ENCODE measurements around the gene MTG2. TPM values are rescaled to one million over a fixed set of nuclear protein-coding genes. Genes with fewer than 3 reads are reported as not detected.

The MTG2 gene
- polyA plus RNA-seq, 1 of the 3 experiments (the other 2 are of a cell fraction): 42.9 TPM

DNA sequence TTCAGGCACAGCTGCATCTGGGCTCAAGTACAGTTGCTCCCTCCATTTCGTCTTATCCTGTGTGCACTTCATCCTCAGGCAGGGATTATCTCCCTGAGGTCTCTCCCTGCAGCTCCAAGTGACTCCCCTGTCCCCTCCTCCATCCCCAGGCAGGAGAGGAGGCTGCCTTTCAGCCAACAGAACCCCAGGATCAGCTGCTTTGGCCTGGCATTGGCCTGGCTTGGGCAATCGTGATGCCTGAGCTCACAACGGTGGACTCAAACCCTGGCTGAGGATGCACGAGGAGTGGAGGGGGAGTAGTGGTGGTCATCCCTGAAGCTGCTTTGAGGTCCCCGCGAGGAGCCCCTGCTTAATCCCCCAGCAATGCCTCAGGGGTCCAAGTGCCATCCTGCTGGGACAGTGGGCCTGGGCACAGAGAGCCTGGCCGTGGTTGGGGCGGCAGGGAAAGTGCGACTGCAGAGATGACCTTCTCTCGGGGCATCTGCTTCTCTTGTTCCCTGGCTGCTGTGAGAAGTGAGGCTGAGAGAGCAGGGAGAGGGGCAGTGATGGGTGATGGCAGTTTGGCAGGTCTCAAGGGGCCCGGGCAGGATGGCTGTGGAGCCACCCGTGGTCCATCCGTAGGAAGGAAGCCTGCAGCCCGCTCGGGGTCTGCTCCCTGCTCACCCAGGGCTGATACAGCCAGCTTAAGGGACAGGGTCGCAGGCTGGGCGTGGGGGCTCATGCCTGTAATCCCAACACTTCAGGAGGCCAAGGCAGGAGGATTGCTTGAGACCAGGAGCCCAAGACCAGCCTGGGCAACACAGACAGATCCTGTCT lies 43.2 kb downstream of the MTG2 start (continued):
- no peak for TF ChIP-seq USF1 (IDR thresholded peaks at IDR 0.05; ENCODE audit: borderline replicate concordance, low read depth)

GRCh38 chr20:62226707-62227590 lies 44.1 kb downstream of the MTG2 start:
- Histone ChIP-seq H3K9me2 (no peaks in the 10 kb centered on the region), H3K27me3 (ENCODE audit: insufficient read depth) (peaks cover 16% of the 10 kb centered on the region; the same call in 1 of the 2 replicates), H3K9ac (no peak overlapping the region), H3K9me3 (no peaks in the 10 kb centered on the region), H3K4me1 (ENCODE audit: control insufficient read depth in 1 of 2, insufficient read depth in 2 of 2, low read depth in 1 of 2, low read length in 1 of 2) (peaks cover 0 to 9% of the 10 kb centered on the region in 2 experiments; a peak in 1 of 4 replicates), H3F3A (replicated peaks; ENCODE audit: insufficient read depth) (peaks cover 7% of the 10 kb centered on the region), H3K79me2 (ENCODE audit: insufficient read depth) (no peaks in the 10 kb centered on the region), H3K4me2 (no peak overlapping the region), H3K4me3 (ENCODE audit: low read depth in 2 of 2, low read length in 1 of 2) (no peak overlapping the region), H4K20me1 (ENCODE audit: insufficient read depth) (no peaks in the 10 kb centered on the region), H3K36me3 (replicated peaks in 1 of 2; ENCODE audit: control insufficient read depth in 1 of 2, insufficient read depth in 2 of 2, low read length in 1 of 2) (no peaks in the 10 kb centered on the region), H3K27ac (ENCODE audit: low read depth in 2 of 2, low read length in 1 of 2) (no peak overlapping the region), H2AFZ (ENCODE audit: low read depth) (no peak overlapping the region)
- DNase-seq: no peak
- 59% methylated on average over 19 of the region's 24 CpGs for WGBS (ENCODE audit: low lambda C conversion rate)
- TF ChIP-seq NRF1 (IDR thresholded peaks at IDR 0.05; ENCODE audit: low read depth, low read length) (no peak), REST (IDR thresholded peaks at IDR 0.05; ENCODE audit: low read depth, low read length) (no peak), SMC3 (IDR thresholded peaks at IDR 0.05; ENCODE audit: low read depth, low read length) (no peak), GATA2 (CRISPR knock-in tag; IDR thresholded peaks at IDR 0.05) (no peak), RXRA (IDR thresholded peaks at IDR 0.05; ENCODE audit: borderline replicate concordance, low read depth) (no peak), TEAD4 (IDR thresholded peaks at IDR 0.05; ENCODE audit: borderline replicate concordance, insufficient read depth) (no peak), FOSL2 (IDR thresholded peaks at IDR 0.05; ENCODE audit: borderline replicate concordance, low read depth) (no peak), CHD2 (IDR thresholded peaks at IDR 0.05; ENCODE audit: low read length, partially characterized antibody) (no peak), TAF1 (IDR thresholded peaks at IDR 0.05; ENCODE audit: borderline replicate concordance, low read depth, low read length) (no peak), MAX (IDR thresholded peaks at IDR 0.05; ENCODE audit: low read depth) (no peak), RFX5 (IDR thresholded peaks at IDR 0.05; ENCODE audit: low read length) (no peak), EP300 (IDR thresholded peaks at IDR 0.05; ENCODE audit: borderline replicate concordance in 1 of 2, low read depth in 1 of 2, low read length in 1 of 2) (no peak), RAD21 (IDR thresholded peaks at IDR 0.05; ENCODE audit: low read length) (no peak), EZH2phosphoT487 (IDR thresholded peaks at IDR 0.05; ENCODE audit: borderline replicate concordance, low read depth) (no peak), POLR2AphosphoS5 (IDR thresholded peaks at IDR 0.05; ENCODE audit: low read depth, low read length) (no peak), FOXM1 (IDR thresholded peaks at IDR 0.05; ENCODE audit: low read depth) (no peak)
- TF ChIP-seq, protein P1, sequence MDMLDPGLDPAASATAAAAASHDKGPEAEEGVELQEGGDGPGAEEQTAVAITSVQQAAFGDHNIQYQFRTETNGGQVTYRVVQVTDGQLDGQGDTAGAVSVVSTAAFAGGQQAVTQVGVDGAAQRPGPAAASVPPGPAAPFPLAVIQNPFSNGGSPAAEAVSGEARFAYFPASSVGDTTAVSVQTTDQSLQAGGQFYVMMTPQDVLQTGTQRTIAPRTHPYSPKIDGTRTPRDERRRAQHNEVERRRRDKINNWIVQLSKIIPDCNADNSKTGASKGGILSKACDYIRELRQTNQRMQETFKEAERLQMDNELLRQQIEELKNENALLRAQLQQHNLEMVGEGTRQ (IDR thresholded peaks at IDR 0.05; ENCODE audit: borderline replicate concordance, low read depth, low read length): no peak
- TF ChIP-seq, protein P2, sequence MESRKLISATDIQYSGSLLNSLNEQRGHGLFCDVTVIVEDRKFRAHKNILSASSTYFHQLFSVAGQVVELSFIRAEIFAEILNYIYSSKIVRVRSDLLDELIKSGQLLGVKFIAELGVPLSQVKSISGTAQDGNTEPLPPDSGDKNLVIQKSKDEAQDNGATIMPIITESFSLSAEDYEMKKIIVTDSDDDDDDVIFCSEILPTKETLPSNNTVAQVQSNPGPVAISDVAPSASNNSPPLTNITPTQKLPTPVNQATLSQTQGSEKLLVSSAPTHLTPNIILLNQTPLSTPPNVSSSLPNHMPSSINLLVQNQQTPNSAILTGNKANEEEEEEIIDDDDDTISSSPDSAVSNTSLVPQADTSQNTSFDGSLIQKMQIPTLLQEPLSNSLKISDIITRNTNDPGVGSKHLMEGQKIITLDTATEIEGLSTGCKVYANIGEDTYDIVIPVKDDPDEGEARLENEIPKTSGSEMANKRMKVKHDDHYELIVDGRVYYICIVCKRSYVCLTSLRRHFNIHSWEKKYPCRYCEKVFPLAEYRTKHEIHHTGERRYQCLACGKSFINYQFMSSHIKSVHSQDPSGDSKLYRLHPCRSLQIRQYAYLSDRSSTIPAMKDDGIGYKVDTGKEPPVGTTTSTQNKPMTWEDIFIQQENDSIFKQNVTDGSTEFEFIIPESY (IDR thresholded peaks at IDR 0.05; ENCODE audit: borderline replicate concordance, low read depth): no peak
- ChIA-PET CTCF (interaction anchor here (0.7 to 1.7 kb wide), 5 partner anchors 8 to 256 kb away, joined by 3 to 6 read pairs (median 3); no protein-coding TSS in a partner anchor), POLR2A (no interaction called here)
